IMR-90 (cell line): ENCODE data around the gene SMG1. TPM values are rescaled to one million over a fixed set of nuclear protein-coding genes. Genes with fewer than 3 reads are reported as not detected.
"Not testable (repeated sequence)": the region's sequence is repeated elsewhere in the genome, so short reads cannot be mapped to it uniquely, and the experiment has no call there.

Source experiments
- ATAC-seq: fragments of 200-7000 bp; cut with Tn5 transposase; 2 replicates; pipeline ENCODE4 v1.9.1; 2020; ENCODE audit warnings: low read depth, mild to moderate bottlenecking, moderate library complexity
- BruUV-seq: library from RNA; stranded (reverse); fragments of 400-500 nt; replicated peaks from 2 replicates; lab custom pipeline; 2021; lab: Mats Ljungman, UMichigan
- CTCF ChIA-PET: fragments of 300-600 bp; formaldehyde crosslinking; extraction: SDS; loops from one replicate; lab custom pipeline; 2021; ENCODE audit warnings: antibody characterized with exemption; lab: Yijun Ruan, JAX
- POLR2A ChIA-PET: fragments of 300-600 bp; sonication (Branson Sonifier 250); formaldehyde crosslinking; loops from one replicate; lab custom pipeline; 2022; ENCODE audit warnings: antibody characterized with exemption; ENCODE audit not compliant: unreplicated experiment; lab: Charles Lee
- DNase-seq: peaks from one replicate; pipeline ENCODE4 v3.0.0; 2013
- H2AFZ ChIP-seq: replicated peaks from 2 replicates; pipeline ENCODE3; 2013; ENCODE audit warnings: low read length, mild to moderate bottlenecking; ENCODE audit not compliant: poor library complexity
- H2AK5ac ChIP-seq: 2 replicates; pipeline ENCODE4 v1.6.1; 2013; ENCODE audit warnings: low read depth, low read length, inconsistent platforms
- H2AK9ac ChIP-seq: replicated peaks from 2 replicates; pipeline ENCODE3; 2013; ENCODE audit warnings: mild to moderate bottlenecking, low read depth, low read length, moderate library complexity; ENCODE audit not compliant: poor library complexity
- H2BK120ac ChIP-seq: 2 replicates; pipeline ENCODE4 v1.6.1; 2013; ENCODE audit warnings: low read depth, low read length, inconsistent platforms
- H2BK15ac ChIP-seq: 3 replicates; pipeline ENCODE4 v1.6.1; 2013; ENCODE audit warnings: low read depth, low read length, inconsistent platforms
- H2BK20ac ChIP-seq: 2 replicates; pipeline ENCODE4 v1.6.1; 2013; ENCODE audit warnings: low read depth, mild to moderate bottlenecking, inconsistent platforms, low read length, moderate library complexity
- H2BK5ac ChIP-seq: 2 replicates; pipeline ENCODE4 v1.6.1; 2013; ENCODE audit warnings: mild to moderate bottlenecking, low read depth, low read length, inconsistent platforms; ENCODE audit not compliant: poor library complexity, severe bottlenecking
- H3K14ac ChIP-seq: replicated peaks from 2 replicates; pipeline ENCODE4 v1.6.1; 2013; ENCODE audit warnings: low read depth, low read length, inconsistent platforms
- H3K18ac ChIP-seq: 2 replicates; pipeline ENCODE4 v1.6.1; 2013; ENCODE audit warnings: low read depth, low read length, control low read depth
- H3K23ac ChIP-seq: 2 replicates; pipeline ENCODE4 v1.6.1; 2013; ENCODE audit warnings: low read depth, low read length, inconsistent platforms
- H3K27ac ChIP-seq: 2 replicates; pipeline ENCODE4 v1.5.1; 2013; ENCODE audit warnings: mild to moderate bottlenecking, control low read depth, low read length; ENCODE audit not compliant: insufficient read depth
- H3K27me3 ChIP-seq: 2 replicates; pipeline ENCODE4 v1.6.1; 2013; ENCODE audit warnings: low read length; ENCODE audit not compliant: control insufficient read depth, insufficient read depth
- H3K36me3 ChIP-seq: 2 replicates; pipeline ENCODE4 v1.6.1; 2013; ENCODE audit warnings: low read length, mixed read lengths; ENCODE audit not compliant: control insufficient read depth, insufficient read depth
- H3K4ac ChIP-seq: 2 replicates; pipeline ENCODE4 v1.6.1; 2013; ENCODE audit warnings: low read depth, low read length, inconsistent platforms
- H3K4me1 ChIP-seq: 2 replicates; pipeline ENCODE4 v1.6.1; 2013; ENCODE audit warnings: low read length, mixed read lengths; ENCODE audit not compliant: control insufficient read depth, insufficient read depth
- H3K4me2 ChIP-seq: 2 replicates; pipeline ENCODE4 v1.6.1; 2013; ENCODE audit warnings: low read depth, mild to moderate bottlenecking, control low read depth, low read length, moderate library complexity
- H3K4me3 ChIP-seq: 2 replicates; pipeline ENCODE4 v1.5.1; 2013; ENCODE audit warnings: low read depth, mild to moderate bottlenecking, control low read depth, low read length, moderate library complexity; ENCODE audit not compliant: insufficient read depth
- H3K56ac ChIP-seq: 2 replicates; pipeline ENCODE4 v1.6.1; 2013; ENCODE audit warnings: low read length, inconsistent platforms; ENCODE audit not compliant: insufficient read depth; ENCODE audit errors: extremely low read depth
- H3K79me1 ChIP-seq, 2 experiments: 2 replicates each; pipeline ENCODE4 v1.6.1; 2013; ENCODE audit warnings: low read length in 2 of 2, inconsistent platforms in 1 of 2, low read depth in 1 of 2
- H3K9ac ChIP-seq: 2 replicates; pipeline ENCODE4 v1.6.1; 2013; ENCODE audit warnings: low read depth, low read length, control low read depth
- H3K9me1 ChIP-seq: 2 replicates; pipeline ENCODE4 v1.6.1; 2013; ENCODE audit warnings: low read length, inconsistent platforms; ENCODE audit not compliant: insufficient read depth
- H3K9me3 ChIP-seq: 2 replicates; pipeline ENCODE4 v1.6.1; 2013; ENCODE audit warnings: low read length; ENCODE audit not compliant: control insufficient read depth, insufficient read depth
- H4K20me1 ChIP-seq: 2 replicates; pipeline ENCODE4 v1.6.1; 2013; ENCODE audit warnings: low read length, inconsistent platforms; ENCODE audit not compliant: insufficient read depth
- H4K5ac ChIP-seq: 2 replicates; pipeline ENCODE4 v1.6.1; 2013; ENCODE audit warnings: mild to moderate bottlenecking, low read depth, low read length, control low read depth
- H4K8ac ChIP-seq, 2 experiments: 2 replicates each; pipeline ENCODE4 v1.6.1; 2013; ENCODE audit warnings: low read depth in 2 of 2, low read length in 2 of 2, control low read depth in 1 of 2, inconsistent platforms in 1 of 2
- H4K91ac ChIP-seq: 2 replicates; pipeline ENCODE4 v1.6.1; 2013; ENCODE audit warnings: low read depth, low read length, inconsistent platforms; ENCODE audit not compliant: insufficient read depth
- WGBS, 2 experiments: methylation state at CpG; one replicate each; pipeline versions ENCODE4 v1.1.5 to v1.1.7; 2013; ENCODE audit warnings: missing lambda C conversion rate in 2 of 2; ENCODE audit not compliant: insufficient read length in 1 of 2; ENCODE audit errors: extremely low coverage in 2 of 2; 5-methylcytosine and 5-hydroxymethylcytosine counted together
- dilution Hi-C: fragments of 300-500 bp; cut with HindIII; formaldehyde crosslinking; loops from one replicate; pipeline ENCODE4 v1.14.3; 2018; ENCODE audit warnings: low sequenced_read_pairs; ENCODE audit not compliant: unreplicated experiment
- in situ Hi-C: fragments of 300-500 bp; cut with MboI; formaldehyde crosslinking; loops from 3 replicates; pipeline ENCODE4 v1.14.3; 2019; ENCODE audit warnings: low sequenced_read_pairs, inconsistent platforms, mixed read lengths
- intact Hi-C: fragments of 100-400 bp; cut with micrococcal nuclease; formaldehyde crosslinking; loops from 2 replicates; pipeline ENCODE4 v1.10.0; 2022
- polyA plus RNA-seq, 3 experiments: library from polyadenylated mRNA; depleted of rRNA; stranded (reverse); fragments of >200 nt; gene quantifications; 2 replicates each; pipeline ENCODE4 v1.2.3, GENCODE V29; 2012; ENCODE audit warnings: low replicate concordance in 1 of 3
- total RNA-seq: library from RNA; depleted of rRNA; stranded (reverse); fragments of >200 nt; gene quantifications from 2 replicates; pipeline ENCODE4 v1.2.3, GENCODE V29; 2012

Gene SMG1
- total and polyA plus RNA-seq, 2 of the 4 experiments (the other 2 are of a cell fraction): 13.4 to 53.8 TPM

- H3K23ac ChIP-seq, H3K4me3 ChIP-seq, intact Hi-C loops, H3K4ac ChIP-seq, in situ Hi-C loops, H3K79me1 ChIP-seq, H3K27me3 ChIP-seq, H2BK120ac ChIP-seq, CTCF ChIA-PET, H2AK5ac ChIP-seq, BruUV-seq, POLR2A ChIA-PET, H3K56ac ChIP-seq, H2AK9ac ChIP-seq, H4K5ac ChIP-seq, H2BK20ac ChIP-seq, H2AFZ ChIP-seq, H3K18ac ChIP-seq, H2BK15ac ChIP-seq, H4K8ac ChIP-seq, H3K4me1 ChIP-seq, H3K14ac ChIP-seq, H3K9me1 ChIP-seq, ATAC-seq, H3K9ac ChIP-seq, H3K9me3 ChIP-seq, DNase-seq, H3K36me3 ChIP-seq, H3K4me2 ChIP-seq, H2BK5ac ChIP-seq, H3K27ac ChIP-seq, H4K91ac ChIP-seq, dilution Hi-C loops, H4K20me1 ChIP-seq: not testable (repeated sequence)
- 93% methylated on average over 6 of the region's 11 CpGs; no CpG with 5 or more reads in 1 of the 2 experiments for WGBS, 2 experiments
These were observed 155.8 kb downstream of the SMG1 start for GRCh38 chr16:18770336-18770962.

- H3K9me3 ChIP-seq, H3K4me3 ChIP-seq, H3K36me3 ChIP-seq, H3K27me3 ChIP-seq, POLR2A ChIA-PET, in situ Hi-C loops, dilution Hi-C loops, H3K4me2 ChIP-seq, H3K4ac ChIP-seq, intact Hi-C loops, H3K4me1 ChIP-seq, H2BK20ac ChIP-seq, H3K14ac ChIP-seq, H2AK9ac ChIP-seq, H4K5ac ChIP-seq, DNase-seq, H2AFZ ChIP-seq, H4K8ac ChIP-seq, H3K27ac ChIP-seq, H2BK15ac ChIP-seq, H4K20me1 ChIP-seq, H3K23ac ChIP-seq, H2AK5ac ChIP-seq, ATAC-seq, H2BK5ac ChIP-seq, H3K56ac ChIP-seq, BruUV-seq, H3K9ac ChIP-seq, H3K79me1 ChIP-seq, H2BK120ac ChIP-seq, H3K18ac ChIP-seq, H4K91ac ChIP-seq, CTCF ChIA-PET, H3K9me1 ChIP-seq: not testable (repeated sequence)
- WGBS, 2 experiments: no CpG with 5 or more reads among the region's 7 CpGs
These were observed 159.0 kb downstream of the SMG1 start for GRCh38 chr16:18767217-18767616.
